Measurements from ENCODE around the gene C2orf42.
"Not testable (repeated sequence)": the region's sequence is repeated elsewhere in the genome, so short reads cannot be mapped to it uniquely, and the experiment has no call there.

Gene C2orf42

DNA sequence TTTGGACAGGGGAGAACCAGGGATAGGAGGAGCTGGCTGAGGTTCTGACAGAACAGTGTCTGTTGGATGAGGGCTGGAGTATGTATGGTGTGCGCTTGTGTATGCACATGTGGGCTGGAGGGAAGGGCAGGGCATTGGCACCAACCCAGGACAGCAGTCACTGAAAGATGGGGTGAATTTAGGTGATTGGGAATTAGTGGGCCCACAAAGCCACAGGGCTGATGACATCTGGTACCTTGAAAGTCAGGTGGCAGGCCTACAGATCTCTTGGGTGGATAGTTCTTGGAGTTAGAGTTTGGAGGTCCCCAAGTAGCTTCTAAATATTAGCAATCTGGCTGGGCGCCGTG, 45.7 kb downstream of the C2orf42 start:
- no peak overlapping the region for H3K4me3 Mint-ChIP-seq
- no peaks in the 10 kb centered on the region for H3K27me3 Mint-ChIP-seq (ENCODE audit: low read depth)
- H3K9me3 Mint-ChIP-seq, result no peaks in the 10 kb centered on the region

DNA sequence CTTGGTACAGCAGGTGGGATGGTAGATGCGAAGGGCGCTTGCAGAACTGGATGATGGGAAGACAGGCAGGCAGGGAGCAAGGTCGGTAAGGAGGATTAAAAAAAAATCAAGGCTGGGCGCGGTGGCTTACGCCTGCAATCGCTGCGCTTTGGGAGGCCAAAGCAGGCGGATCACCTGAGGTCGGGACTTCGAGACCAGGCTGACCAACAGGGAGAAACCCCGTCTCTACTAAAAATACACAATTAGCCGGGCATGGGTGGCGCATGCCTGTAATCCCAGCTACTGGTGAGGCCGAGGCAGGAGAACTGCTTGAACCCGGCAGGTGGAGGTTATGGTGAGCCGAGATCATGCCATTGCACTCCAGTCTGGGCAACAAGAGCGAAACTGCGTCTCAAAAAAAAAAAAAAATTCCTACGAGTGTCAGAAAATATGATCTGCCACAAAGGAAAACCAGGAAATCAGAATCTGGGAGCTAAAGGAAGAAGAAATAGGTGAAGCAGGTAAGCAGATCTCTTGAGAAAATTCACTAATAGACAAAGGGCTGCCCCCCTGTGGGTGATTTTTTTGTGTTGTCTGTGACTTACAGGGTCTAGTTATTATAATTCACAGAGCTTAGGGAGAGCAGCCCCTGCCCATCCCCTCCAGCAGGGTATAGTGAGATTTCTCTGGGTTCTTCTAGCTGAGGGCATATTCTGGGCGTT, 46.2 kb downstream of the C2orf42 start:
- Mint-ChIP-seq H3K27me3 (ENCODE audit: low read depth) (no peaks in the 10 kb centered on the region), H3K36me3 (ENCODE audit: low read depth) (peaks cover 11% of the 10 kb centered on the region), H3K27ac (peak overlapping the region; percentile 21), H3K4me3 (no peak overlapping the region), H3K4me1 (ENCODE audit: low read depth) (peaks cover 45% of the 10 kb centered on the region), H3K9me3 (no peaks in the 10 kb centered on the region)

More for the DNA sequence above, 45.7 kb downstream of the C2orf42 start:
- H3K4me1 Mint-ChIP-seq (ENCODE audit: low read depth), result peaks cover 42% of the 10 kb centered on the region
- H3K27ac Mint-ChIP-seq, result peak overlapping the region; percentile 18
- H3K36me3 Mint-ChIP-seq (ENCODE audit: low read depth), result peaks cover 15% of the 10 kb centered on the region

DNA sequence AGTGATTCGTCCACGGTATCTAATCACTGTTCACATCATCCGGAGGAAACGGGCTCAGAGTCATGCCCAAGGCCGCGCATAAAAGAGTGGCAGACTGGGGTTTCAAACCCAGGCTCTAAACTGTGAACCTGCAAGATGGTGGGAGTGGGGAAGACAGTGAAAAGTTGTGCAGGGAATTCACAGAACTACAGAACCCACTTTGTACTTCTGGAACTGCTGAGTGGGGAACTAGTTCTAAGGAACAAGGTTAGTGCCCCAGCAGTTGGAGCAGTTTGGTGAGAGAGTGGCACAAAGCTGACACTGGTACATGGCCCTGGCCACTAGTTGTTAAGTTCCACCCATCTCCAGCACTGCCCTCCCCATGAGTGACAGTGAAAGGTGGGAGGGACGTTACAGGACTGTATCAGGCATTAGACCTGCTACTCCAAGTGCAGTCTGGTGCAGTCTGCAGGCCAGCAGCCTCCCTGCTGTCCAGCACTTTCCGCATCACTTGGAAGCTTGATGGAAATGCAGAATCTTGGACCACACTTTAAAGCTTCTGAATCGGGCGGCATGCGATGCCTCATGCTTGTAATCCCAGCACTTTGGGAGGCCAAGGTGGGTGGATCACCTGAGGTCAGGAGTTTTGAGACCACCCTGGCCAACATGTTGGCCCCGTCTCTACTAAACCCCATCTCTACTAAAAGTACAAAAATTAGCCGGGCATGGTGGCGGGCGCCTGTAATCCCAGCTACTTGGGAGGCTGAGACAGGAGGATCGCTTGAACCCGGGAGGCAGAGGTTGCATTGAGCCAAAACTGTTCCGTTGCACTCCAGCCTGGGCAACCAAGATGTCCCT, 47.3 kb downstream of the C2orf42 start:
- Mint-ChIP-seq H3K36me3 (ENCODE audit: low read depth) (peaks cover under 1% of the 10 kb centered on the region), H3K27me3 (ENCODE audit: low read depth) (no peaks in the 10 kb centered on the region), H3K4me1 (ENCODE audit: low read depth) (peaks cover 47% of the 10 kb centered on the region), H3K4me3 (peak overlapping the region; percentile 82), H3K9me3 (no peaks in the 10 kb centered on the region), H3K27ac (peak overlapping the region; percentile 93)

DNA sequence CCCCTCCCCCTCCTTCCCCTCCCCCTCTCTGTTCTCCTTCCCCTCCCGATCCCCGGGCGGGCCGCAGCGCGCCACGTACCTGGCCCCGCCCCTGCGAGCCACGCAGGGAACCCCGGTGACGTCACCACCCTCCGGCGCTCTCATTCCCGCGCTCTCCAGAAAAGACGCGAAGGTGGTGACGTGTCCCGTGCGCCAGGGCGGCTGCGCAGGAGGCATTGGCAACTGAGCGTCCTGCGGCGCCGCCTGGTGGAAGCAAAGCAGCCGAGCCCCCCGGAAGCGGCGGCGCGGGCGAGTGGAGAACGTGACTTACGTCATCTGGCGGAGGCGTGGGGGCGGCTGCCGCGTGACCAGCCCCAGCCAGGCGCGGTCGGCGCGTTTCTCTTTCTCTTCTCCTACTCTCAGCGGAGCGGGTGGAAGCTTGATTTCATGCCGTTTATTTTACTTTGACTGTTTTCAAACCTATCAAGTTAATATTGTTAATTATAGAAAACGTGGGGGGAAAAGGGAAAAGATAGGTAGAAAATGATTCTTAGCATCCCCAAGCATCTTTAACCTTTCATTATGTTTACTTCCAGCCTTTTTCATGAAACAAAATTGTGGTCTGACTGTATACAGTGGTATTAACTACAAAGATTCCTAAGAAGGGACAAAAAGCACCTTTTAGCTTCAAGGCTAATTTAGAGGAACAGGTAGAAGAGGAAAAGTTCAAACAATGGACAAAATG, 48.1 kb downstream of the C2orf42 start:
- Mint-ChIP-seq H3K4me1 (ENCODE audit: low read depth) (peaks cover 50% of the 10 kb centered on the region), H3K27me3 (ENCODE audit: low read depth) (no peaks in the 10 kb centered on the region), H3K9me3 (no peaks in the 10 kb centered on the region), H3K27ac (peak overlapping the region; percentile 93), H3K4me3 (peak overlapping the region; percentile 82), H3K36me3 (ENCODE audit: low read depth) (no peaks in the 10 kb centered on the region)

DNA sequence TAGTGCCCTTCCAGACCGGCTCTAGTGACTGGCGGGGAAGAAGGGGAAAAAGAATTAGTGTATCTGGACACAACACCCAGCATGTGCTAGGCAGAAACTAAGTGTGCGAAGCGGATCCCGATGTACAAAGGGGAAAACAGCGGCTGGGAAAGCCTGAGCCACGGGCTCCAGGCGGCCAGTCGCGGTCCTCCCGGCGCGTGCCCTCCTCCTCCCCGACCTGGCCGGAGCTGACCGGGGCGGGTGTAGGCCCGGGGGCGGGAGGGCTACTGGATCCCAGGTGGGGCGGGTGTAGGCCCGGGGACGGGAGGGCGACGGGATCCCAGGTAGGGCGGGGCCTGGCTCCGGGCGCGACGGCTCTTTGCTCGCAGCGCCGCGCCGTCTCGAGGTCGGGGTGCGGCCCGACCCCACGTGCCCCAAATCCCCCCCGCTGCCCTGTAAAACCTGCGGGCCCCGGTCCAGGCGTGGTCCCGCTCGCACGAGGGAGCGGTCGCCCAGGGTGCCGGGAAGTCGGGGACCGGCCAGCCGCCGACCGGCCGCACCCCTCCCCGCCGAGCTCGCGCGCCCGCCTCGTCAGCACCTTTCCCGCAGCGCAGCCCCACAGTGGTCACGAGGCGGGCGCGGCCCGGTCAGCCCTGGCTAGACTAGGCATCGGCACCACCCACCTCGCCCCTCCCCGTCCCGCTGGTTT, 48.8 kb downstream of the C2orf42 start:
- Mint-ChIP-seq H3K9me3 (peaks cover 3% of the 10 kb centered on the region), H3K4me3 (peak overlapping the region; percentile 86), H3K4me1 (ENCODE audit: low read depth) (peaks cover 53% of the 10 kb centered on the region), H3K27me3 (ENCODE audit: low read depth) (no peaks in the 10 kb centered on the region), H3K36me3 (ENCODE audit: low read depth) (peaks cover 3% of the 10 kb centered on the region), H3K27ac (peak overlapping the region; percentile 98)

DNA sequence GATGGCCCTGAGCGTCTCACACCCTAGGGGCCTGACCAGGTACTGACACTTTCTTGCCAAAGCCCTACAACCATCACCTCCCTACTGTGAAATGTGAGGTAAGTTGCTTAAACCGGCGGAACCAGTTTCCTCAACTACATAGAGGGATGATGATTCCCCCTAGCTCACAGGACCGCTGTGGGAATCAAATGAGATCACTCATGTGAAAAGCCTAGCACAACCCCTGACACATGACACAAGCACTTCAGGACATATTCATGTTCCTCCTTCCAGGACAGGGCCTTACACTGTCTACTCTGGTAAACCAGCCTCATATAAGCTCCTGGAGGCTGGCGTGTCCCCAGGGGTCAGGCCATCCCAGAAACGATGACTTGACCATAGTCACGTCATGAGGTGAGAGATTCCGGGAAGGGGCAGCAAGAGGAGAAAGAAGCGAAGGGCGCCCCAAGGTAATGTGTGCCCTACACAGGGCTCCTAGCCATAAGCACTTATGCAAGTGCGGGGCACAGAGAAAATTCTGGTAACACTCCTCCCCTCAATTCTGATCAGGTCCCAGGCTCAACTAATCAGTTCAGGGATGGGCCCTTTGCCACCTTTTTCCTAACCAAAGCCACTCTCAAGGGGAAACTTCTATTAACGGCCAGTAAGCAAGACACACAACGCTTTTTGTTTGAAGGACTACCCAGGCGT, 49.5 kb downstream of the C2orf42 start:
- Mint-ChIP-seq H3K27ac (peak overlapping the region; percentile 98), H3K4me1 (ENCODE audit: low read depth) (peaks cover 51% of the 10 kb centered on the region), H3K4me3 (peak overlapping the region; percentile 86), H3K9me3 (peaks cover 3% of the 10 kb centered on the region), H3K27me3 (ENCODE audit: low read depth) (no peaks in the 10 kb centered on the region), H3K36me3 (ENCODE audit: low read depth) (peaks cover 3% of the 10 kb centered on the region)

DNA sequence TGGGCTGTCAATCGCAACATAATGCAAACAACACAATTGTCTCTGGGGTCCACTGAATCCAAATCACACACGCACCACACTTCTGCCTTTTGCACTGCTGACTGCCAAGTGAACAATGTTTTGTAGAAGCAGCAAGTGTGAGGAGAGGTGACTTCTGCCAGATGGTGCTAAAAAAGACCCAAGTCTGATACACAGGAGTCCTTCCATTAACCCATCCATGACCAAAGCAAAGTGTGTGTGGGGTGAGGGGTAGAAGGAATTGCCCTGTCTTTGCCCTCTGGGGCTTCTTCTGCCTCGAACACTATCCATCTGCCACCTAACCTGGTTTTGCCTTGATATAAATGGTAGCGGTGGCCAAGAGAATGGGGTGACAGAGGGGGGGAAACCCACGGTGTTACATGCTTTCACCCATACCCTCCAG, 50.0 kb downstream of the C2orf42 start:
- Mint-ChIP-seq H3K4me3 (peak overlapping the region; percentile 86), H3K36me3 (ENCODE audit: low read depth) (peaks cover 3% of the 10 kb centered on the region), H3K4me1 (ENCODE audit: low read depth) (peaks cover 49% of the 10 kb centered on the region), H3K27me3 (ENCODE audit: low read depth) (no peaks in the 10 kb centered on the region), H3K9me3 (peaks cover 3% of the 10 kb centered on the region), H3K27ac (peak overlapping the region; percentile 98)

DNA sequence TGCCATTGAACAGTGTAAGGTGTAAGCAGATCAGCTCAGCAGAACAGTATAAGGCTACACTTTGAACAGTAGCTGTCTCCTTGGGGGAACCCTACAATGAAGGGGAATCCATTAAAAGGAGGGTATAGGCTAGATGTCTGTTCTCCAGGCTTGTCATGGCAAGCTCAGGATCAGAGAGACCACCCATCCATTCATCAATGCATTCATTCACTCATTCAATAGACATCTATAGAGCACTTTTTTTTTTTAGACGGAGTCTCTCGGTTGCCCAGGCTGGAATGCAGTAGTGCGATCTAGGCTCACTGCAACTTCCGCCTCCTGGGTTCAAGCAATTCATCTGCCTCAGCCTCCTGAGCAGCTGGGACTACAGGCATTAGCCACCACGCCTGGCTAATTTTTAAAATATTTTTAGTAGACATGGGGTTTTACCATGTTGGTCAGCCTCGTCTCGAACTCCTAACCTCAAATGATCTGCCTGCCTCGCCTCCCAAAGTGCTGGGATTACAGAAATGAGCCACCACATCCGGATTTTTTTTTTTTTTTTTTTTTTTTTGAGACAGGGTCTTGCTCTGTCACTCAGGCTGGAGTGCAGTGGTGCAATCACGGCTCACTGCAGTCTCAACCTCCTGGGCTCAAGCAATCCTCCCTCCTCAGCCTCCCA, 56.4 kb downstream of the C2orf42 start:
- not testable (repeated sequence) for H3K27me3 Mint-ChIP-seq (ENCODE audit: low read depth); H3K9me3 Mint-ChIP-seq; H3K36me3 Mint-ChIP-seq (ENCODE audit: low read depth)
- Mint-ChIP-seq H3K27ac (peak overlapping the region; percentile 98), H3K4me1 (ENCODE audit: low read depth) (peaks cover 59% of the 10 kb centered on the region), H3K4me3 (peak overlapping the region; percentile 12)

DNA sequence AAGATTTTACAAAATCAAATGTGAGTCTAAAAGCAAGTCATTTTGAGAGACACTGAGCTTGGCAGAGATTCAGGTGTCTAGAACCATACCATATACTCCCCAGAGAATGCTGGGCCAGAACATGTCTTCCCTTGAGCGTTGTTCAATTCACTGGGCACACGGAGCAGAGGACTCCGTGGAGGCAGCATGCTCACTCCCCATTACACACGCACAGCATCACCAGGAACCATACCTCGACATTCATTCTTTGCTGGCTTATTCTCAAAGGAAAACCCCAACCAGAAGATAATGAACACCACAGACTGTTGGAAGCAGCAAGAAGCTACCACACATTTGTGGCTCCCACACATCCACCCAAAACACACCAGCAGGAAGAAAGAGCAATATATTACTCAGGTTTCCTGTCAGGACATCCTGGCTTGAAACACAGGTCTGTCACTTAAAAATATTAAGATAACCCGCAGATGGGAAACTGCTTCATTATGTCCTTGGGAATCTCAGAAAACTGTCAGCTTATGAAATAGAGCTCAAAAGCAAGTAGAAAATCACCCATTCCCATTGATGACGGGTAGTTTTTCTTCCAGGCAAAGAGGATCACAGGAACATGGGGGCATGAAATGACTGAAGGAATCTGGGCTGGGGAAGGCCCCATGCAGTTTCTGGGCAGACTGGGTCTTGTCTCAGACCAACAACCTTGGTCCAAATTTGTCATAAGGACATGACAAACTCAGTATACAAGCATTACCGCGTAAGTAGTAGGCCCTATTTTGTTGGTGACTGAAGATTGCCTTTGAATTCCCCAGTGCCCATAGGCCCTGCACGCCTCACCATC, 57.1 kb downstream of the C2orf42 start:
- peak overlapping the region; percentile 98 for H3K27ac Mint-ChIP-seq
- peaks cover 3% of the 10 kb centered on the region for H3K9me3 Mint-ChIP-seq
- H3K27me3 Mint-ChIP-seq (ENCODE audit: low read depth), result no peaks in the 10 kb centered on the region
- H3K36me3 Mint-ChIP-seq (ENCODE audit: low read depth), result peaks cover 5% of the 10 kb centered on the region
- peaks cover 58% of the 10 kb centered on the region for H3K4me1 Mint-ChIP-seq (ENCODE audit: low read depth)
- peak overlapping the region; percentile 84 for H3K4me3 Mint-ChIP-seq

DNA sequence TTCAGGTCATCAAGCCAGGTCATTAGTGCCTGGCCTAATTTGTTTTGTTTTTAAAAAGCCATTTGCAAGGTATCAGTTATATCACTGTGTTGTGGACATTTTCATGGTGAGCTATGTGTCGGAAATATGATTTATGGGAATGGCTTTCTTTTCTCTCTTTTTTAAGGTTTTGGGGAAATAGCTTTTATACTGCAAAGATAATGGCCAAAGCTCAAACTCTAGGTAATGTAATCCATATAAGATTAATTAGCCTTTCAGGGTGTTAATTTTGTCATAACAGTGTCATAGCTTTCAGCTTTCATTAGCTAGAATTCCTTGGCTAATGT, 57.7 kb downstream of the C2orf42 start:
- Mint-ChIP-seq H3K36me3 (ENCODE audit: low read depth) (peaks cover 5% of the 10 kb centered on the region), H3K9me3 (peaks cover 3% of the 10 kb centered on the region), H3K4me3 (peak overlapping the region; percentile 84), H3K4me1 (ENCODE audit: low read depth) (peaks cover 58% of the 10 kb centered on the region), H3K27ac (peak overlapping the region; percentile 98), H3K27me3 (ENCODE audit: low read depth) (no peaks in the 10 kb centered on the region)

DNA sequence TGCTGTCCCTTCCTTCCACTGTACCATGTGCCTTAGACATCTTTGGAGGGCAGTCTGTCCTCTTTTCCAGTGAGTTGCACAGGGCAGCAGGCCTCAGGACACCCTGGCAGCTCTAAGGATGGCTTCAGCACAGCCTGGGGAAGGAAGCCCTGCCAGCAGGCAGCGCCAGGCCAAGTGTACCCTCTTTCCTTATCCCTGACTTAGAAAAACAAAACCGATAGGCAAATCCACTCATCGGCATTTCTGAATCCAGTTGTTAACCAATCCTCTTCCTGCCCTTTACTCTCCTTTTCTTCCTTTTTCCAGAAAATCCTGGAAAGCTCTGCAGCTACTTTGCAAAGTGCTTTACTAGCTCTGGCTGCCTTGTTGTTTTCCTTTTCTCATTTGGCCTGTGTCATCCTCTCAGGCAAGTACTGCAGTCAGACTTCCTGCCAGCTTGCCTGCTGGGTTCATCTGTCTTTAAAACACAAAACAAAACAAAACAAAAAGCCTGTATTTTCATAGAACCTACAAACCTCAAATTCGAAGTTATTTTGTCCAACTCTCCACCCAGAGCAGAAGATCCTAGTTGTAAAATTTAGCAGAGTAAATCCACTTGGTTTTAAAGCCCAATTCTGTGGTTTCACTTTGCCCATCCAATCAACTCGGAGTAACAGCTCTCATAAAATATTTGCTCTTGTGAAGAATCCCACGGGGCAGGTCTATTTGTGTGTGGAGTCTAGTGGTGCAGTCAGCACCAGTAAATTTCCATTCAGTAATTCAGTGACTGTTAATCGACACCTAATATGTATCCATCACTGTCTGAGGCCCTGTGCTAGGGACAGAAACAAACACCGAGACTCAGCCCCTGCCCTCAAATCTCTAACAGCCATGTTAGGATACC, 58.3 kb downstream of the C2orf42 start:
- Mint-ChIP-seq H3K4me3 (peak overlapping the region; percentile 84), H3K9me3 (peaks cover 1% of the 10 kb centered on the region), H3K27me3 (ENCODE audit: low read depth) (no peaks in the 10 kb centered on the region), H3K27ac (peak overlapping the region; percentile 98), H3K4me1 (ENCODE audit: low read depth) (peaks cover 58% of the 10 kb centered on the region), H3K36me3 (ENCODE audit: low read depth) (peaks cover 3% of the 10 kb centered on the region)

Measured in T-helper 1 cell treated with Interleukin-12 subunit alpha and Interleukin-12 subunit beta and Interleukin-4 antibody, amounts not matched to agents 30 μg/mL and 1 μg/mL, for 36 hours (primary cell).